ENCODE data around the gene ERVH48-1. TPM values are rescaled to one million over a fixed set of nuclear protein-coding genes. Genes with fewer than 3 reads are reported as not detected.

The ERVH48-1 gene
- total RNA-seq, 2 experiments from 2014 or later: 0.09 TPM; not detected in 1

GRCh38 chr21:42903817-42904216 lies 21.6 kb downstream of the ERVH48-1 start:
- ChIA-PET POLR2A (no interaction called here), CTCF (ENCODE audit: unreplicated experiment) (no interaction called here)
- intact Hi-C loops (cut with micrococcal nuclease; ENCODE audit: unreplicated experiment): loop anchor here (10.0 kb wide), 1 partner anchor 51 kb away; no protein-coding TSS in a partner anchor
- H3K36me3 ChIP-seq (ENCODE audit: insufficient read depth, low read length): peaks cover 44% of the 10 kb centered on the region
- no peaks in the 10 kb centered on the region for H4K20me1 ChIP-seq (ENCODE audit: insufficient read depth, low read length)
- no peaks in the 10 kb centered on the region for H3K9me2 ChIP-seq (ENCODE audit: insufficient read depth, low read length)
- no peaks in the 10 kb centered on the region for H3K9me3 ChIP-seq (ENCODE audit: low read length)
- H3K4me2 ChIP-seq (ENCODE audit: low read length): no peak overlapping the region
- no peak for DNase-seq (ENCODE audit: low spot score)
- no peak overlapping the region for H3K4me3 ChIP-seq (ENCODE audit: low read depth, low read length, poor library complexity, severe bottlenecking)
- no peaks in the 10 kb centered on the region for H3K79me2 ChIP-seq (ENCODE audit: insufficient read depth, low read depth, low read length)
- BruUV-seq (replicated peaks): TSS peak; percentile 58
- TF ChIP-seq, protein P1, sequence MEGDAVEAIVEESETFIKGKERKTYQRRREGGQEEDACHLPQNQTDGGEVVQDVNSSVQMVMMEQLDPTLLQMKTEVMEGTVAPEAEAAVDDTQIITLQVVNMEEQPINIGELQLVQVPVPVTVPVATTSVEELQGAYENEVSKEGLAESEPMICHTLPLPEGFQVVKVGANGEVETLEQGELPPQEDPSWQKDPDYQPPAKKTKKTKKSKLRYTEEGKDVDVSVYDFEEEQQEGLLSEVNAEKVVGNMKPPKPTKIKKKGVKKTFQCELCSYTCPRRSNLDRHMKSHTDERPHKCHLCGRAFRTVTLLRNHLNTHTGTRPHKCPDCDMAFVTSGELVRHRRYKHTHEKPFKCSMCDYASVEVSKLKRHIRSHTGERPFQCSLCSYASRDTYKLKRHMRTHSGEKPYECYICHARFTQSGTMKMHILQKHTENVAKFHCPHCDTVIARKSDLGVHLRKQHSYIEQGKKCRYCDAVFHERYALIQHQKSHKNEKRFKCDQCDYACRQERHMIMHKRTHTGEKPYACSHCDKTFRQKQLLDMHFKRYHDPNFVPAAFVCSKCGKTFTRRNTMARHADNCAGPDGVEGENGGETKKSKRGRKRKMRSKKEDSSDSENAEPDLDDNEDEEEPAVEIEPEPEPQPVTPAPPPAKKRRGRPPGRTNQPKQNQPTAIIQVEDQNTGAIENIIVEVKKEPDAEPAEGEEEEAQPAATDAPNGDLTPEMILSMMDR (conservative IDR thresholded peaks at IDR 0.05; ENCODE audit: low read length): no peak
- no peak for TF ChIP-seq EZH2phosphoT487 (IDR thresholded peaks at IDR 0.05; ENCODE audit: borderline replicate concordance, low read depth, low read length)
- no peaks in the 10 kb centered on the region for H3K4me1 ChIP-seq (ENCODE audit: insufficient read depth, low read length, poor library complexity, severe bottlenecking)
- no peak overlapping the region for H2AFZ ChIP-seq (ENCODE audit: low read length)
- H3K27ac ChIP-seq (ENCODE audit: low read depth, low read length, poor library complexity, severe bottlenecking): no peak overlapping the region

GRCh38 chr21:42900446-42900845 lies 25.0 kb downstream of the ERVH48-1 start:
- Histone ChIP-seq H3K36me3 (ENCODE audit: insufficient read depth, low read length) (peaks cover 42% of the 10 kb centered on the region), H4K20me1 (ENCODE audit: insufficient read depth, low read length) (no peaks in the 10 kb centered on the region), H3K4me3 (ENCODE audit: low read depth, low read length, poor library complexity, severe bottlenecking) (no peak overlapping the region), H3K4me2 (ENCODE audit: low read length) (no peak overlapping the region), H2AFZ (ENCODE audit: low read length) (no peak overlapping the region), H3K27ac (ENCODE audit: low read depth, low read length, poor library complexity, severe bottlenecking) (no peak overlapping the region), H3K9me2 (ENCODE audit: insufficient read depth, low read length) (no peaks in the 10 kb centered on the region), H3K79me2 (ENCODE audit: insufficient read depth, low read depth, low read length) (no peaks in the 10 kb centered on the region), H3K4me1 (ENCODE audit: insufficient read depth, low read length, poor library complexity, severe bottlenecking) (no peaks in the 10 kb centered on the region), H3K9me3 (ENCODE audit: low read length) (no peaks in the 10 kb centered on the region)
- POLR2A ChIA-PET: no interaction called here
- intact Hi-C loops (cut with micrococcal nuclease; ENCODE audit: unreplicated experiment): loop anchor here (10.0 kb wide), 1 partner anchor 54 kb away; no protein-coding TSS in a partner anchor
- BruUV-seq (replicated peaks): no TSS peak
- CTCF ChIA-PET (ENCODE audit: unreplicated experiment): no interaction called here
- DNase-seq (ENCODE audit: low spot score): no peak
- TF ChIP-seq EZH2phosphoT487 (IDR thresholded peaks at IDR 0.05; ENCODE audit: borderline replicate concordance, low read depth, low read length): no peak
- TF ChIP-seq, protein P1 (conservative IDR thresholded peaks at IDR 0.05; ENCODE audit: low read length): no peak

DNA sequence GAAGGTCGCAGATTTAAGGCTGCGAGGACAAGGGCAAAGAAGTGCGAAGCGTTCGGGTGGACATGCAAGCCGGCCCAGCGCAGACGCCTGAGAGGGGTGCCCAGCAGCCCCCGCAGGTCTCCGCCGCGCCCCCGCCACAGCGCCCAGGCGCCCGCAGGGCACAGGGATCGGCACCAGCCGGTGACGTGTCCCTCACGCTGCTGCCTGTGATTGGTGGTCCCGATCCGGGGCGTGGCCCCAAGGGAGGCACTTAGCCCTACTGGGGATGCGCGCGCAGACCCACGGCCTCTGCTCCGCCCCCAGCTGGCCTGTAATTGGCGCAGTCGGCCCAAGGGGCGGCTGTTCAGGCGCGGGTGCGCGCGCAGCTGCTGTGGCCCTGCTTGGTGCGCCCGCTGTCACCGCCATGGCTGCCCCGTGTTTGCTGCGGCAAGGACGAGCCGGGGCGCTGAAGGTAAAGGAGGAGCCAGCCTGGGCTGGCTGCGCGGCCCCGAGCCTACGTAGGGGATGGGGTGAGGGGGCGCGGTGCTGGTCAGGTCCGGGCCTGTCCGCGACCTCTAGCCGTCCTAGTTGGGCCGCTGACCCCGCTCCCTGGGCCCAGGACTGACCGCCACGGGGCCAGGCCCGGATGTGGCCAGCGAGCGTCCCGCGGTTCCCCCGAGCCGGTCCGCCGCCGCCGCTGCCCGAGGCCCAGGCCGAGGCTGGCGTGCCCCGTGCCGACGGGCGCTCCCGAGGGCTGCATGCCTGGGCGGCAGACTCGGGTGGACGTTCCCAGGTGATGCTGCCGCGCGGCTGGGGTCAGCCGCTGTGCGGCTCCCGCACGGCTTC lies 32.3 kb downstream of the ERVH48-1 start, which contains the start of gene NDUFV3:
NDUFV3 (plus strand) TSS at position 379 of the 825 bp plus-strand sequence; CDS start at position 404, 25 bp downstream.
- CTCF ChIA-PET (ENCODE audit: unreplicated experiment): interaction anchor here (0.6 kb wide), 2 partner anchors 18 to 437 kb away, joined by 3 read pairs; no protein-coding TSS in a partner anchor
- peak within 1 kb of the TSS; percentile 49 for H3K27ac ChIP-seq (ENCODE audit: low read depth, low read length, poor library complexity, severe bottlenecking)
- H3K9me3 ChIP-seq (ENCODE audit: low read length): no peaks in the 10 kb centered on the region
- peak within 1 kb of the TSS; percentile 92 for H3K4me3 ChIP-seq (ENCODE audit: low read depth, low read length, poor library complexity, severe bottlenecking)
- peak within 1 kb of the TSS; percentile 93 for H3K4me2 ChIP-seq (ENCODE audit: low read length)
- H4K20me1 ChIP-seq (ENCODE audit: insufficient read depth, low read length): no peaks in the 10 kb centered on the region
- peaks cover 14% of the 10 kb centered on the region for H3K4me1 ChIP-seq (ENCODE audit: insufficient read depth, low read length, poor library complexity, severe bottlenecking)
- BruUV-seq (replicated peaks): no TSS peak
- H2AFZ ChIP-seq (ENCODE audit: low read length): peak within 1 kb of the TSS; percentile 70
- H3K36me3 ChIP-seq (ENCODE audit: insufficient read depth, low read length): peaks cover 9% of the 10 kb centered on the region; the same call in 1 of the 2 replicates
- intact Hi-C loops (cut with micrococcal nuclease; ENCODE audit: unreplicated experiment): loop anchor here (2.0 kb wide), 1 partner anchor 14 kb away; the partner anchor contains the start of gene WDR4
- POLR2A ChIA-PET: interaction anchor here (0.8 to 1.9 kb wide), 7 partner anchors 12 to 770 kb away, joined by 3 to 8 read pairs (median 3); no protein-coding TSS in a partner anchor
- peaks cover 13% of the 10 kb centered on the region; the same call in 1 of the 2 replicates for H3K79me2 ChIP-seq (ENCODE audit: insufficient read depth, low read depth, low read length)
- peak; percentile 100 for DNase-seq (ENCODE audit: low spot score)
- TF ChIP-seq EZH2phosphoT487 (IDR thresholded peaks at IDR 0.05; ENCODE audit: borderline replicate concordance, low read depth, low read length): no peak
- TF ChIP-seq, protein P1 (conservative IDR thresholded peaks at IDR 0.05; ENCODE audit: low read length): no peak
- H3K9me2 ChIP-seq (ENCODE audit: insufficient read depth, low read length): no peaks in the 10 kb centered on the region
